DND-41 (cell line): ENCODE data around the gene OR2B6.

Experiments used
- ATAC-seq: fragments of 200-7000 bp; cut with Tn5 transposase; 3 replicates; pipeline ENCODE4 v1.9.1; 2021; ENCODE audit warnings: low read depth; ENCODE audit not compliant: insufficient read depth
- DNase-seq: peaks from one replicate; pipeline ENCODE4 v3.0.0-alpha.2; 2020
- H2AFZ ChIP-seq: 2 replicates; pipeline ENCODE4 v1.6.0; 2012; ENCODE audit warnings: low read depth, low read length
- H3K27ac ChIP-seq: 2 replicates; pipeline ENCODE4 v1.5.1; 2012; ENCODE audit warnings: low read length, inconsistent platforms
- H3K27me3 ChIP-seq: fragments of 200-600 bp; sonication (generic); 2 replicates; pipeline ENCODE4 v1.6.0; 2012; ENCODE audit warnings: low read length, mild to moderate bottlenecking, inconsistent platforms; ENCODE audit not compliant: insufficient read depth, poor library complexity
- H3K36me3 ChIP-seq: 2 replicates; pipeline ENCODE4 v1.5.1; 2012; ENCODE audit warnings: low read length, inconsistent platforms; ENCODE audit not compliant: insufficient read depth
- H3K4me1 ChIP-seq: 2 replicates; pipeline ENCODE4 v1.5.1; 2012; ENCODE audit warnings: mild to moderate bottlenecking, low read length; ENCODE audit not compliant: insufficient read depth
- H3K4me2 ChIP-seq: 2 replicates; pipeline ENCODE4 v1.6.0; 2012; ENCODE audit warnings: mild to moderate bottlenecking, moderate library complexity, low read length, inconsistent platforms; ENCODE audit not compliant: insufficient read depth
- H3K4me3 ChIP-seq, 2 experiments: fragments of 200-600 bp in 1 of 2; shearing (Covaris generic) in 1 of 2; 2 replicates each; pipeline ENCODE4 v1.5.1; 2012 to 2016; ENCODE audit warnings: inconsistent platforms in 2 of 2, low read length in 2 of 2, mild to moderate bottlenecking in 2 of 2, low read depth in 1 of 2, moderate library complexity in 1 of 2
- H3K79me2 ChIP-seq: 2 replicates; pipeline ENCODE4 v1.6.0; 2012; ENCODE audit warnings: low read length, inconsistent platforms; ENCODE audit not compliant: insufficient read depth
- H3K9ac ChIP-seq: 2 replicates; pipeline ENCODE4 v1.6.0; 2012; ENCODE audit warnings: low read depth, mild to moderate bottlenecking, inconsistent platforms, low read length, moderate library complexity
- H3K9me3 ChIP-seq: 2 replicates; pipeline ENCODE4 v1.5.1; 2012; ENCODE audit warnings: low read length, moderate library complexity, mild to moderate bottlenecking, inconsistent platforms; ENCODE audit not compliant: insufficient read depth, severe bottlenecking
- H4K20me1 ChIP-seq: 2 replicates; pipeline ENCODE4 v1.6.0; 2012; ENCODE audit warnings: low read length; ENCODE audit not compliant: insufficient read depth
- CTCF ChIP-seq: IDR thresholded peaks from 2 replicates; pipeline ENCODE4 v1.5.1; 2012; ENCODE audit warnings: borderline replicate concordance, low read length, moderate library complexity, mild to moderate bottlenecking; ENCODE audit not compliant: poor library complexity, severe bottlenecking; ENCODE audit errors: extremely low read depth
- EZH2 ChIP-seq: IDR thresholded peaks from 3 replicates; pipeline ENCODE4 v1.6.1; 2012; ENCODE audit warnings: borderline replicate concordance, low read depth, mild to moderate bottlenecking, moderate library complexity, low read length, inconsistent platforms; ENCODE audit not compliant: severe bottlenecking

The OR2B6 gene

GRCh38 chr6:28001751-28002150, 44.7 kb downstream of the OR2B6 start:
- Histone ChIP-seq H3K9me3 (no peaks in the 10 kb centered on the region), H3K4me3 (no peak overlapping the region), H3K79me2 (no peaks in the 10 kb centered on the region), H3K27ac (no peak overlapping the region), H3K4me2 (no peak overlapping the region), H3K9ac (no peak overlapping the region), H2AFZ (no peak overlapping the region), H3K27me3 (peaks cover 3% of the 10 kb centered on the region), H3K36me3 (no peaks in the 10 kb centered on the region), H4K20me1 (no peaks in the 10 kb centered on the region), H3K4me1 (no peaks in the 10 kb centered on the region)
- TF ChIP-seq EZH2, result no peak
- no peak for TF ChIP-seq CTCF
- no peak for DNase-seq
- ATAC-seq, result no peak

GRCh38 chr6:28002161-28002560, 45.1 kb downstream of the OR2B6 start:
- ATAC-seq (no peak), DNase-seq (no peak)
- Histone ChIP-seq H3K36me3 (no peaks in the 10 kb centered on the region), H3K9ac (no peak overlapping the region), H2AFZ (no peak overlapping the region), H3K4me2 (no peak overlapping the region), H4K20me1 (no peaks in the 10 kb centered on the region), H3K4me3 (no peak overlapping the region), H3K27me3 (peaks cover 3% of the 10 kb centered on the region), H3K79me2 (no peaks in the 10 kb centered on the region), H3K4me1 (no peaks in the 10 kb centered on the region), H3K27ac (no peak overlapping the region), H3K9me3 (no peaks in the 10 kb centered on the region)
- TF ChIP-seq EZH2 (no peak), CTCF (no peak)

GRCh38 chr6:28003059-28003458, 46.0 kb downstream of the OR2B6 start:
- Histone ChIP-seq H3K4me3 (no peak overlapping the region), H3K4me2 (no peak overlapping the region), H3K36me3 (no peaks in the 10 kb centered on the region), H4K20me1 (no peaks in the 10 kb centered on the region), H2AFZ (no peak overlapping the region), H3K27me3 (peaks cover 3% of the 10 kb centered on the region), H3K27ac (no peak overlapping the region), H3K9me3 (no peaks in the 10 kb centered on the region), H3K9ac (no peak overlapping the region), H3K4me1 (no peaks in the 10 kb centered on the region), H3K79me2 (no peaks in the 10 kb centered on the region)
- no peak for DNase-seq
- TF ChIP-seq CTCF (no peak), EZH2 (no peak)
- no peak for ATAC-seq

GRCh38 chr6:28003661-28004060, 46.6 kb downstream of the OR2B6 start:
- DNase-seq (no peak), ATAC-seq (no peak)
- Histone ChIP-seq H3K4me1 (no peaks in the 10 kb centered on the region), H3K9ac (no peak overlapping the region), H3K9me3 (no peaks in the 10 kb centered on the region), H3K4me2 (no peak overlapping the region), H3K27me3 (no peaks in the 10 kb centered on the region), H3K4me3 (no peak overlapping the region), H3K36me3 (no peaks in the 10 kb centered on the region), H2AFZ (no peak overlapping the region), H3K27ac (no peak overlapping the region), H3K79me2 (no peaks in the 10 kb centered on the region), H4K20me1 (no peaks in the 10 kb centered on the region)
- no peak for TF ChIP-seq CTCF
- no peak for TF ChIP-seq EZH2
